ENCODE measurements around the gene HS3ST2.
"Not testable (repeated sequence)": the region's sequence is repeated elsewhere in the genome, so short reads cannot be mapped to it uniquely, and the experiment has no call there.

The HS3ST2 gene

GRCh38 chr16:22885951-22886350 is 72.0 kb downstream of the HS3ST2 start:
- no peak for DNase-seq

- DNase-seq = no peak
Observed at GRCh38 chr16:22886927-22887326, 73.0 kb downstream of the HS3ST2 start.

GRCh38 chr16:22887445-22887844 is 73.5 kb downstream of the HS3ST2 start:
- DNase-seq = no peak

GRCh38 chr16:22888791-22889190 is 74.8 kb downstream of the HS3ST2 start:
- no peak for DNase-seq

- no peak for DNase-seq
Observed at GRCh38 chr16:22890976-22891375, 77.0 kb downstream of the HS3ST2 start.

- DNase-seq = no peak
Observed at GRCh38 chr16:22897184-22897583, 83.2 kb downstream of the HS3ST2 start.

GRCh38 chr16:22898131-22898530 is 84.2 kb downstream of the HS3ST2 start:
- no peak for DNase-seq

GRCh38 chr16:22898874-22899348 is 84.9 kb downstream of the HS3ST2 start:
- peak; percentile 55 for DNase-seq

- not testable (repeated sequence) for DNase-seq
Observed at GRCh38 chr16:22899567-22899966, 85.6 kb downstream of the HS3ST2 start.

GRCh38 chr16:22900863-22901262 is 86.9 kb downstream of the HS3ST2 start:
- DNase-seq = no peak

- no peak for DNase-seq
Observed at GRCh38 chr16:22901563-22901962, 87.6 kb downstream of the HS3ST2 start.

- no peak for DNase-seq
Observed at GRCh38 chr16:22903716-22904115, 89.8 kb downstream of the HS3ST2 start.

- DNase-seq = no peak
Observed at GRCh38 chr16:22912654-22913053, 98.7 kb downstream of the HS3ST2 start.

- no peak for DNase-seq
Observed at GRCh38 chr16:22915003-22915402, 101.0 kb downstream of the HS3ST2 start.

- no peak for DNase-seq
Observed at GRCh38 chr16:22923491-22923890, 109.5 kb downstream of the HS3ST2 start.

- DNase-seq = no peak
Observed at GRCh38 chr16:22924492-22924891, 110.5 kb downstream of the HS3ST2 start.

- no peak for DNase-seq
Observed at GRCh38 chr16:22926105-22926751, 112.3 kb downstream of the HS3ST2 start.

- DNase-seq = no peak
Observed at GRCh38 chr16:22927306-22927705, 113.3 kb downstream of the HS3ST2 start.

- no peak for DNase-seq
Observed at GRCh38 chr16:22928882-22929435, 115.0 kb downstream of the HS3ST2 start.

- DNase-seq = no peak
Observed at GRCh38 chr16:22929461-22929860, 115.5 kb downstream of the HS3ST2 start.

- no peak for DNase-seq
Observed at GRCh38 chr16:22932032-22932771, 118.2 kb downstream of the HS3ST2 start.

- DNase-seq = no peak
Observed at GRCh38 chr16:22933173-22933572, 119.2 kb downstream of the HS3ST2 start.

GRCh38 chr16:22934786-22935185 is 120.8 kb downstream of the HS3ST2 start:
- no peak for DNase-seq

GRCh38 chr16:22937169-22937568 is 123.2 kb downstream of the HS3ST2 start:
- DNase-seq = no peak
